Activated gamma-delta T cell (primary cell): ENCODE data around the gene OR5V1.
"Not testable (repeated sequence)": the region's sequence is repeated elsewhere in the genome, so short reads cannot be mapped to it uniquely, and the experiment has no call there.

Experiments used
- DNase-seq: peaks from one replicate; lab custom pipeline; 2025; lab: John Stamatoyannopoulos, UW
- total RNA-seq, 2 donors: gene quantifications; one replicate each; lab custom pipeline; 2026; lab: John Stamatoyannopoulos, UW

Gene OR5V1
- 0 to 0.04 reads per million in 2 donors for total RNA-seq

- no peak for DNase-seq
These were observed at the start of gene OR5V1 for GRCh38 chr6:29368765-29369164. Gene OR5V1, minus strand, starts transcription at chr6:29368865. Its CDS starts 12,670 bp downstream, at chr6:29356195.

GRCh38 chr6:29414588-29414987 lies 45.9 kb upstream of the OR5V1 start, which contains the start of gene OR12D1:
Gene OR12D1, plus strand, starts transcription at chr6:29414928.
- no peak for DNase-seq

DNA sequence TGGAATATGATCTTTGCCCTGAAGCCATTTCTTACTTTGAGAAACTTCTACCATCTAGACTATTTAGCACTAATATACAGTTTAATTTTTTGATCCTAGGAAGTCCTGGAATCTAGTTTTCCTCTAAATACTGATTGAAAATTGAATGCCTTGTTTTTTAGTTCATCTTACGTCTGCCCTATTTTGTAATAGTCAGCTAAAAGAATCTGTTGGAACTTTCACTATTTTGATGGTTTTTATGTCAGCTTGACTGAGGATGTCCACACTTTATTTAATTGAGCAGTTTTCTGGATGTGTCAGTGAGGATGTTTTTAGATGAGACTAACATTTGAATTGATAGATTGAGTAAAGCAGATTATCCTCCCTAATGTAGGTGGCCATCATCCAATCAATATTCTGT lies 35.1 kb upstream of the OR5V1 start:
- no peak for DNase-seq

DNA sequence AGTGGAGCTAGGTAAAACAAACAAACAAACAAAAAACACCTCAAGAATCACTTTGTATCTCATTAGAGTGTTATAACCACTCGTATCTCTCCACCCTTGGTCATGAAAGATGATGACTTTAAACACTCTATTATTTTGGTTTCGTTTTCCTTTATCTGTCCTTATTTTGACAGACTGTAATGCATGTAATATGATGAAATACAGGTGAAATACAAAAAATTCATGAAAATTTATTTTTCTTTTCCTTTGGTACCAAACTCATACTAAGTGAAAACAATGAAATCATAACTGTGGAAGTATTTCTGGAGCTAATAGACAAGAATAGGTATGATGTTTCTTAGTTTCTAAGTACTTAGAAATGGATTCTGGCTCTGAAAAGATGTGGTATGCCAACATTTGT lies 30.9 kb upstream of the OR5V1 start:
- no peak for DNase-seq

GRCh38 chr6:29395331-29395730 lies 26.7 kb upstream of the OR5V1 start, which contains the start of gene OR12D2:
Gene OR12D2, plus strand, starts transcription at chr6:29395631. Its CDS starts 1,069 bp downstream, at chr6:29396700.
- no peak for DNase-seq

GRCh38 chr6:29388533-29388932 lies 19.9 kb upstream of the OR5V1 start:
- DNase-seq: no peak

DNA sequence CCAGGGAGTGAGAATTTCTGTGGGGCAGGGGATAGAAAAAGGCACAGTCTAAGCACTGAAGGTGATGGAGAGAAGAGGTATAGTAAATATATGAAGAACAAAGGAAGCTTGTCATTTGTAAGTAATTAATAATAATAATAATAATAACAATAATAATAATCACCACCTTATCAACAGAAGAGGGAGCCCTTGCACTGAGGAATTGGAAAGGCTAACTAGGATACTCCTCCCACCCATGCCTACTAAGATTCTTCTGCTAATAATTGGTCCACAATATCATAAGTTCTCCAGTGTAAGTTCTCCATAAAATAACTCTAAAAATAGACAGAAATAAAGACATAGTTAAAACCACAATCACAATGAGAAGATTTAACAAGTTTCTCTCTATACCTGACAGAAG lies 7.3 kb upstream of the OR5V1 start:
- no peak for DNase-seq

DNA sequence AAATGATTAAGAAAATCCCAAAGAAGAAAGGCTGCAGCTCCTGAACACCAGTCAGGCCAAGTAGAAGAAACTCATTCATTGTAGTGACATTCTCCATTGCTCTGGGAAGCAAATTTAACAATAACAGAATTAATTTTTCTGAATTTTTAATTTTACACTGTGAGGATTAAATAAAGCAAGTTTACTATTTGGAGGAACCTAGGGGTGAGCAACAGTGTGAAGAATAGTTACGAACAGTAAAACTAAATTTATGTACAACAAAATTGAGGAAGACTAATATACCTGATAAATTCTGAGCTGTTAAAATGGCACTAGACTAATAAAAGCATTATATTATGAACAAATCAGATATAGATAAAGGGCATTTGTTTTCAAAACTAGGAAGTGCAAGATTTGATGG lies 6.5 kb upstream of the OR5V1 start, which contains the start of gene OR12D3:
OR12D3 (minus strand) TSS at position 101 of the 400 bp plus-strand sequence; CDS start at position 97, 4 bp downstream.
- DNase-seq: no peak

- no peak for DNase-seq
These were observed 13.1 kb downstream of the OR5V1 start for GRCh38 chr6:29355603-29356002.

GRCh38 chr6:29354980-29355379 lies 13.7 kb downstream of the OR5V1 start:
- DNase-seq: no peak

- DNase-seq: not testable (repeated sequence)
These were observed 19.3 kb downstream of the OR5V1 start for GRCh38 chr6:29349348-29349747.

GRCh38 chr6:29345380-29345779 lies 23.3 kb downstream of the OR5V1 start:
- DNase-seq: no peak

- DNase-seq: no peak
These were observed 32.4 kb downstream of the OR5V1 start for GRCh38 chr6:29336269-29336668.

DNA sequence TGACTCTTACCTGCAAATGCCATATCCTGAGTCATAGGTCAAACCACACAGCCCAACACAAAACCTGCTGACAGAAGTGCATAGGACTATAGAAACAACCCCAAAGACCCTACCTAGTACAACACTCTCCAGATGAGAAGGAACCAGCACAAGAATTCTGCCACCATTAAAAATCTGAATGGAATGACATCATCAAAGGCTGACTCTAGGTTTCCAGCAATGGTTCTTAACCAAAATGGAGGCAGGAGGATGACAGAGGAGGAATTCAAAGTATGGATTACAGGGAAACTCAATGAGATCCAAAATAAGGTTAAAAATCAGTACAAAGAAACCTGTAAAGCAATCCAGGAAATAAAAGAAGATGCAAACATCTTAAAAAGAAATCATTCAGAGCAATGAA lies 36.0 kb downstream of the OR5V1 start:
- DNase-seq: no peak

DNA sequence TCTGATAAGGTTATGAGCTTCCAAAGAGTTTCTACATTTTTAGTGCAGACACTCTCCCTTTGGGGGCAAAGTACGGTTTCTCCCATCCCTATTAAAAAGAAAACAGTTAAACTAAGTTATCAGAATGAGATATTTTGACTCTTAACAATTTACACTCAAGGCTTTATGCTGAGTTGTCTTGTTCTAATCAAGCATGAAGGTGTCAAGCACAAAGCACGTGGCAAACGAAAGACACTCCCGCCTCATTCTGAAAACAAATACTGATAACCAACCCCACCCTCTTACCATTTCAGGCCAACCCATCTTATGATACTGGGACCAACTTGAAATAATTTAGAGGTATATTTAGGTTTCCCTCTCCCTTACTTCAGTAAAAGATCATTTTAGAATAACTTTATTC lies 42.9 kb downstream of the OR5V1 start:
- DNase-seq: no peak

DNA sequence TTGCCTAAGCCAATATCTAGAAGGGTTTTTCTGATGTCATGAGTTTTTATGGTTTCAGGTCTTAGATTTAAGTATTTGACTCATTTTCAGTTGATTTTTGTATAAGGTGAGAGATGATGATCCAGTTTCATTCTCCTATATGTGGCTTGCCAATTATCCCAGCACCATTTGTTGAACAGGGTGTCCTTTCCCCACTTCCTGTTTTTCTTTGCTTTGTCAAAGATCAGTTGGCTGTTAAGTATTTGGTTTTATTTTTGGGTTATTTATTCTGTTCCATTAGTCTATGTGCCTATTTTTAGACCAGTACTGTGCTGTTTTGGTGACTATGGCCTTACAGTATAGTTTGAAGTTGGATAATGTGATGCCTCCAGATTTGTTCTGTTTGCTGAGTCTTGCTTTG lies 45.3 kb downstream of the OR5V1 start:
- not testable (repeated sequence) for DNase-seq

DNA sequence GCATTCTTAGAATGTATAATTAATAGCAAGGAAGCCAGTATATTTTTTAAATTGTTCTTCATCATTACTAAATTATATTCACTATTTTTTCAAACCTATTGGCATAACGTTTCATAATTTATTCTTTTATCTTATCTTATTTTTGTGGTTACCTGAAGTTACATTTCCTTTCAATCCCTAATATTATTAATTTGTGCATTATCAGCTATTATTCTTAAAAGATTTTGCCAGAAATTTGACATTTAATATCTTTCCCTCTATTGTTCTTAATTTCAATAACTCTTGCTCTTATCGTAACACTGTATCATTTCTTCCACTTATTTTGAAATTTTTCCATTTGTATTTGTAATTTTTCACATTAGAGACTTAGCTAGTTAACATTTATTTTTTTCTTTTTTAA lies 48.7 kb downstream of the OR5V1 start:
- DNase-seq: no peak
